Measurements from ENCODE around the gene LAMP5. TPM values are rescaled to one million over a fixed set of nuclear protein-coding genes. Genes with fewer than 3 reads are reported as not detected.

Gene LAMP5
- total RNA-seq, 2 experiments from 2014 or later, result not detected

GRCh38 chr20:9531581-9531980 lies 17.2 kb downstream of the LAMP5 start:
- H3K4me3 Mint-ChIP-seq, result no peak overlapping the region
- ChIA-PET POLR2A (no interaction called here), CTCF (no interaction called here)

GRCh38 chr20:9532069-9532838 lies 17.9 kb downstream of the LAMP5 start:
- no peaks in the 10 kb centered on the region for H3K27me3 Mint-ChIP-seq

More at GRCh38 chr20:9531581-9531980, 17.2 kb downstream of the LAMP5 start:
- DNase-seq, result no peak
- H3K4me1 Mint-ChIP-seq, result no peaks in the 10 kb centered on the region
- H3K9me3 Mint-ChIP-seq, result no peaks in the 10 kb centered on the region
- H3K36me3 Mint-ChIP-seq (ENCODE audit: low read depth), result no peaks in the 10 kb centered on the region
- no peak overlapping the region for H3K27ac Mint-ChIP-seq
- H3K27me3 Mint-ChIP-seq, result no peaks in the 10 kb centered on the region

GRCh38 chr20:9534025-9534424 lies 19.6 kb downstream of the LAMP5 start:
- H3K36me3 Mint-ChIP-seq (ENCODE audit: low read depth), result no peaks in the 10 kb centered on the region
- no peaks in the 10 kb centered on the region for H3K9me3 Mint-ChIP-seq

More at GRCh38 chr20:9532069-9532838, 17.9 kb downstream of the LAMP5 start:
- H3K9me3 Mint-ChIP-seq, result no peaks in the 10 kb centered on the region
- H3K36me3 Mint-ChIP-seq (ENCODE audit: low read depth), result no peaks in the 10 kb centered on the region
- H3K27ac Mint-ChIP-seq, result no peak overlapping the region
- ChIA-PET POLR2A (no interaction called here), CTCF (no interaction called here)
- DNase-seq, result no peak
- H3K4me3 Mint-ChIP-seq, result no peak overlapping the region
- H3K4me1 Mint-ChIP-seq, result no peaks in the 10 kb centered on the region

GRCh38 chr20:9535449-9535848 lies 21.1 kb downstream of the LAMP5 start:
- Mint-ChIP-seq H3K9me3 (no peaks in the 10 kb centered on the region), H3K4me3 (no peak overlapping the region), H3K4me1 (no peaks in the 10 kb centered on the region), H3K36me3 (ENCODE audit: low read depth) (no peaks in the 10 kb centered on the region), H3K27me3 (no peaks in the 10 kb centered on the region), H3K27ac (no peak overlapping the region)
- DNase-seq, result no peak
- POLR2A ChIA-PET, result no interaction called here
- CTCF ChIA-PET, result no interaction called here

More at GRCh38 chr20:9534025-9534424, 19.6 kb downstream of the LAMP5 start:
- H3K4me3 Mint-ChIP-seq, result no peak overlapping the region
- no peaks in the 10 kb centered on the region for H3K27me3 Mint-ChIP-seq
- H3K4me1 Mint-ChIP-seq, result no peaks in the 10 kb centered on the region
- H3K27ac Mint-ChIP-seq, result no peak overlapping the region
- CTCF ChIA-PET, result no interaction called here
- DNase-seq, result no peak
- POLR2A ChIA-PET, result no interaction called here

- no peaks in the 10 kb centered on the region for H3K4me1 Mint-ChIP-seq
- no peak overlapping the region for H3K4me3 Mint-ChIP-seq
- POLR2A ChIA-PET, result no interaction called here
Observed at GRCh38 chr20:9543214-9543613, 28.8 kb downstream of the LAMP5 start.

GRCh38 chr20:9550283-9550682 lies 35.9 kb downstream of the LAMP5 start:
- H3K36me3 Mint-ChIP-seq (ENCODE audit: low read depth), result no peaks in the 10 kb centered on the region
- ChIA-PET CTCF (no interaction called here), POLR2A (no interaction called here)
- no peaks in the 10 kb centered on the region for H3K27me3 Mint-ChIP-seq
- DNase-seq, result no peak
- no peak overlapping the region for H3K4me3 Mint-ChIP-seq
- H3K4me1 Mint-ChIP-seq, result no peaks in the 10 kb centered on the region
- H3K27ac Mint-ChIP-seq, result no peak overlapping the region
- H3K9me3 Mint-ChIP-seq, result no peaks in the 10 kb centered on the region

More at GRCh38 chr20:9543214-9543613, 28.8 kb downstream of the LAMP5 start:
- Mint-ChIP-seq H3K9me3 (no peaks in the 10 kb centered on the region), H3K27ac (no peak overlapping the region), H3K27me3 (no peaks in the 10 kb centered on the region), H3K36me3 (ENCODE audit: low read depth) (no peaks in the 10 kb centered on the region)
- DNase-seq, result no peak
- CTCF ChIA-PET, result no interaction called here

- no peaks in the 10 kb centered on the region for H3K4me1 Mint-ChIP-seq
- no peak overlapping the region for H3K27ac Mint-ChIP-seq
- H3K36me3 Mint-ChIP-seq (ENCODE audit: low read depth), result no peaks in the 10 kb centered on the region
- H3K9me3 Mint-ChIP-seq, result no peaks in the 10 kb centered on the region
- no peak overlapping the region for H3K4me3 Mint-ChIP-seq
- CTCF ChIA-PET, result no interaction called here
- no peak for DNase-seq
- H3K27me3 Mint-ChIP-seq, result no peaks in the 10 kb centered on the region
- POLR2A ChIA-PET, result no interaction called here
Observed at GRCh38 chr20:9550871-9551270, 36.5 kb downstream of the LAMP5 start.

- H3K4me1 Mint-ChIP-seq, result no peaks in the 10 kb centered on the region
- H3K4me3 Mint-ChIP-seq, result no peak overlapping the region
- CTCF ChIA-PET, result no interaction called here
- no peaks in the 10 kb centered on the region for H3K27me3 Mint-ChIP-seq
- no peaks in the 10 kb centered on the region for H3K9me3 Mint-ChIP-seq
- no peak for DNase-seq
- POLR2A ChIA-PET, result no interaction called here
- no peak overlapping the region for H3K27ac Mint-ChIP-seq
- H3K36me3 Mint-ChIP-seq (ENCODE audit: low read depth), result no peaks in the 10 kb centered on the region
Observed at GRCh38 chr20:9551808-9552550, 37.6 kb downstream of the LAMP5 start.

- no peak for DNase-seq
- Mint-ChIP-seq H3K27me3 (no peaks in the 10 kb centered on the region), H3K27ac (no peak overlapping the region), H3K4me3 (no peak overlapping the region), H3K9me3 (no peaks in the 10 kb centered on the region), H3K4me1 (no peaks in the 10 kb centered on the region), H3K36me3 (ENCODE audit: low read depth) (no peaks in the 10 kb centered on the region)
- ChIA-PET CTCF (no interaction called here), POLR2A (no interaction called here)
Observed at GRCh38 chr20:9555781-9556180, 41.4 kb downstream of the LAMP5 start.

GRCh38 chr20:9557411-9557810 lies 43.0 kb downstream of the LAMP5 start:
- no peak for DNase-seq
- no peaks in the 10 kb centered on the region for H3K9me3 Mint-ChIP-seq
- CTCF ChIA-PET, result no interaction called here
- no peak overlapping the region for H3K4me3 Mint-ChIP-seq
- POLR2A ChIA-PET, result no interaction called here
- H3K4me1 Mint-ChIP-seq, result no peaks in the 10 kb centered on the region
- H3K27ac Mint-ChIP-seq, result no peak overlapping the region
- H3K36me3 Mint-ChIP-seq (ENCODE audit: low read depth), result no peaks in the 10 kb centered on the region
- no peaks in the 10 kb centered on the region for H3K27me3 Mint-ChIP-seq

GRCh38 chr20:9565910-9566550 lies 51.6 kb downstream of the LAMP5 start:
- DNase-seq, result no peak
- Mint-ChIP-seq H3K4me1 (no peaks in the 10 kb centered on the region), H3K36me3 (ENCODE audit: low read depth) (no peaks in the 10 kb centered on the region), H3K27me3 (no peaks in the 10 kb centered on the region), H3K9me3 (peaks cover 2% of the 10 kb centered on the region), H3K4me3 (no peak overlapping the region), H3K27ac (no peak overlapping the region)
- ChIA-PET POLR2A (no interaction called here), CTCF (no interaction called here)

GRCh38 chr20:9566977-9567376 lies 52.6 kb downstream of the LAMP5 start:
- ChIA-PET CTCF (no interaction called here), POLR2A (no interaction called here)
- no peak for DNase-seq
- Mint-ChIP-seq H3K27ac (no peak overlapping the region), H3K4me1 (no peaks in the 10 kb centered on the region), H3K27me3 (no peaks in the 10 kb centered on the region), H3K4me3 (no peak overlapping the region), H3K36me3 (ENCODE audit: low read depth) (no peaks in the 10 kb centered on the region), H3K9me3 (peaks cover 2% of the 10 kb centered on the region)

GRCh38 chr20:9570612-9571011 lies 56.2 kb downstream of the LAMP5 start:
- no peak for DNase-seq
- H3K36me3 Mint-ChIP-seq (ENCODE audit: low read depth), result no peaks in the 10 kb centered on the region
- peaks cover 2% of the 10 kb centered on the region for H3K9me3 Mint-ChIP-seq
- ChIA-PET POLR2A (interaction anchor here (1.0 kb wide), 1 partner anchor 16 kb away, joined by 6 read pairs; no protein-coding TSS in a partner anchor), CTCF (no interaction called here)
- no peak overlapping the region for H3K4me3 Mint-ChIP-seq
- H3K27me3 Mint-ChIP-seq, result no peaks in the 10 kb centered on the region
- no peaks in the 10 kb centered on the region for H3K4me1 Mint-ChIP-seq
- H3K27ac Mint-ChIP-seq, result no peak overlapping the region
